IPS-18c (cell line): Measurements from ENCODE around the gene TUBA8.
"Not testable (repeated sequence)": the region's sequence is repeated elsewhere in the genome, so short reads cannot be mapped to it uniquely, and the experiment has no call there.

Experiments
- H3K4me3 ChIP-seq: 2 replicates; pipeline ENCODE4 v1.7.0; 2013; ENCODE audit warnings: low read depth, mild to moderate bottlenecking, low read length, moderate library complexity; ENCODE audit not compliant: insufficient read depth
- H3K9me3 ChIP-seq: one replicate; pipeline ENCODE4 v1.6.1; 2013; ENCODE audit warnings: mild to moderate bottlenecking, low read length, moderate library complexity; ENCODE audit not compliant: control insufficient read depth, insufficient read depth

TUBA8 gene

DNA sequence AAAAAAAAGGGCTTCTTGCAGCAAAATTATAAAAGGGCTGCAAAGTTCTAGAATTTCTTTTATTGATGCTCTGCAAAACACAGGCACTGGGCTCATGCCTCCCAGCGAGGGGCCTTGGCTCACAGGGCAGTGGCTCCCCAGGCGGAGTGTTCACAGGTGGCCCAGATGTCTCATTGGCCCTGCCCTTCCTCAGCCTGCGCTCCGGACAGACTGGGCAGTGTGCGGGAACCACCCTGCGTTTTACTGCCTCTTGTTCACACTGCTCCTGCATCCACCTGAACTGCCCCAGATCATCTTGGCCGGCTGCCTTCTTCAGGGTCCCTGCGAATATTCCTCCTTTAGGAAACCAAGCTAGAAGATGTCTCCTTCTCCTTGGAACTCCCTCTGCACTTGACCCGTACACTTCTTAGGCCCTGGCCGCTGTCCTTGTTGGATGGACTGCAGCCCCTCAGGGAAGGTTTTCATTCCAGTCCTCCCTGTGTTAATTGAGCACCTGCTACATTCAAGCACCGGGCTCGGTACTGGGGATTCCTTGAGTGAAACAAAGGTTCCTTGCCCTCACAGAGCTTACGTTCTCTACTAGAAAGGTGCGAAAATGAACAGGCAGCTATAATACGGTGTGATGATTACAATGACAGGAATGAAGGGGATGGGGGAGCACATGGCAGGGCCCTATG, 4.5 kb downstream of the TUBA8 start:
- Histone ChIP-seq H3K4me3 (no peak overlapping the region), H3K9me3 (peaks cover 2% of the 10 kb centered on the region)

DNA sequence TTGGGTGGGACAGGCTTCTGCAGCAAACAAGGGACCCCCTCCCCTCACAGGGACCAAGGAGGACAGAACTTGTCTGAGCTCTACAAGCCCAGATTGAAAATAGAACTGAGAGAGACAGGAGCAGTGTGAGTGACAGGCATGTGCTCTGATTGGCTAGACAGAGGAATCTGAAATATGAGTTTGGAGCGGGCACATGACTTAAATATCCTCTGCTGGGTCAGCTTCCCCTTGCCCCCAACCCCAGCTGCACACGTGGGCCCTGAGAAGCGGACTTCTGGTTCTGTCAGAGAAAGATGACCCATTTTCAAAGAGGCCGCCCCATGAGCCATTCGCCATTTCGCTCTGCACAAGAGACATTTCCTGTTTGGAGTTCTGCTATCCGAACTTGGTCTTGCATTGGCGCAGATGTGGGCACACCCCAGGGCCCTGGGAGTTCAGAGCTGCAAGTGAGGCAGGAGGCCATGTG, 5.3 kb downstream of the TUBA8 start:
- Histone ChIP-seq H3K9me3 (peaks cover 2% of the 10 kb centered on the region), H3K4me3 (no peak overlapping the region)

DNA sequence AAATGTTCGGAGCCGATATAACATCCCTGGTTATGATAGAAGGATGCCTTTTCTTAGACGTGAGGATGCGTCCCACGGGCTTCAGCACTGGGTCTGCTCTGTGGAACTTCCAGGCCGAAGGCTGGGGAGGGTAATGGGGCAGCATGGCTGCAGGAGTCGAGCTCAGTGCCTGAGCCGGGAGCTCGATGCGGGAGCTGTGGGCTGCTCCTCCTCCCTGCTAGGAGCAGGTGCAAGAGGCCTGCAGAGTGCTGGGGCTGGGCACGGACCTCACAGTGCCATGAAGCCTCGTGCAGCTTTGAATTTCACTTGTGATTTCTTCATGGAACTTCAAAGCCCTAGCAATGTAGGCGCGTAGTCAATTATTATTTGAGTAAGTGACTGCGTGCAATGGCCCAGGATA, 6.0 kb downstream of the TUBA8 start:
- Histone ChIP-seq H3K4me3 (no peak overlapping the region), H3K9me3 (peaks cover 2% of the 10 kb centered on the region)

DNA sequence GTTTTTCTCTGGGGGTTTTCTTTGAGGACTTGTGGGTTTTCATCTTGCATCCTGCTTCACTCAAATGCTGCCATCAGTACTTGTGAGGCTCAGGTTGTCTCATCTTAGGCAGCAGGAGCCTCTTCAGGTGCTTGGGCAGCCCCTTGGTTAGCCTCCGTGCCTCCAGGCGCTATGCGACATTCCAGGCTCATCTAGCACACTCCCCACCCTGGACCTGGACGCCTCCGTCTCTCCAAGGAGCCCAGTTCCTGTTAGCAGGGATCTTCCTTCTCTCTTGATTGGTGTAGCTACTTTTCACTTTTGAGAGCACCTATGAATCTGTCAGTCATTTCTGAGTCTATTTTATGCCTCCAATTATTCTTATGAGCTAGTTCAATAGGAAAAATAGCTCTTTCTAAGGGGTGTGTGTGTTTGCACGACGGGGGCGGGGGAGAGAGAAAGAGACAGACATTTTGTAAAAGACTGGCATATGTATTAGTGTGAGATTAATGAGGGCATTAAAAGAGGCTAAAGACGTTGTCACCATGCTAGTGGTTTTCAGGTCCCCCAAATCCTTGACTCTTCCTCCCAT, 7.8 kb downstream of the TUBA8 start:
- peaks cover 2% of the 10 kb centered on the region for H3K9me3 ChIP-seq
- no peak overlapping the region for H3K4me3 ChIP-seq

DNA sequence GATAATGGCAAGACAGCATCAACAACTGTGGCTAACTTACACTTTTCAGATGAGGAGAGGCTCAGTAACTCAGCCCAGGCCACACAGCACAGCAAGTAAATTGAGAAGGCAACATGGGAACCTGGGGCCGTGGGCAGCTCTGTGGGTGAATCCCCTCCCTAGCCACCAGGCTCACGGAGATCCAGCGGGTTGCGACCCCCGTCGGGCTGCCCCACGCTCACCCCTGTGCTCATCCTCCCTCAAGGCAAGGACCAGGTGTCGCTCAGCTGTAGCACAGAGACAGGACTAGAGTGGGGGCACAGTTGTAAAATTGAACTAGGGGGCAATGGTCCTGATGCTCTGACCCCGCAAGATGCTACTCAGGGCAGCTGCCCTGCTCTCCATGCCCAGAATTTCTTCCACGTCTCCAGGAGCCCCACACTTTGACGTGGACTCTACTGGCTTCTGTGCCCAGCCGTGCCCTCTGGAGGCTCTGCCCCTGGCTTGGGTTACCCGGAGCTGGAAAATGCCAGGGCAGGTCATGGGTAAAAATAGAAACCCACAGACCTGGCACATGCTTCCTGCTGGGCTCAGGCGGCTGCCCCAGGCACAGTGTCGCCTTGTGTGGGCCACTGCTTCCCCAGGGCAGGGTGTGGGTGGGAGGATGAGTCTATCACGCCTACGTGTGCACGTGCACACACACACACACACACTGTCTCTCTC, 9.0 kb downstream of the TUBA8 start:
- peaks cover 2% of the 10 kb centered on the region for H3K9me3 ChIP-seq

DNA sequence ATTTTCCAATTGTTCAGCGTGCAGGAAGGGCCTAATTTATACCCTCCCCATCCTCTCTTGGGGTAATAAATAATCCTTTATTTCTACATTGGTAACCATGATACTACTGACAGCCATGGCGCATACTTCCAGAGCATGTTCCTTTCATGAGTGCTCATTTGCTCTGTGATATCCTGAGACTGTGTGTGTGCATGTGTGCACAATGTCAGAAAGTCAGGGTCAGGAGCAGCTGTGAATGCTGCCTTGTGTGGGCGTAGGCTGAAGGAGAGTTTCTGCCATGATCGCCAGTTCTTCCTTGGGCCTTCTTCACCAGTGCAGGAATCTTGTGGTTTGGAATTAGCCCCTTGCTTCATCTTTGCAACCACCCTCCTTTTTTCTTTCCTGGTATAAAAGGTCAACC, 10.2 kb downstream of the TUBA8 start:
- no peak overlapping the region for H3K4me3 ChIP-seq
- H3K9me3 ChIP-seq = peaks cover 2% of the 10 kb centered on the region

More for the DNA sequence above, 9.0 kb downstream of the TUBA8 start:
- no peak overlapping the region for H3K4me3 ChIP-seq

DNA sequence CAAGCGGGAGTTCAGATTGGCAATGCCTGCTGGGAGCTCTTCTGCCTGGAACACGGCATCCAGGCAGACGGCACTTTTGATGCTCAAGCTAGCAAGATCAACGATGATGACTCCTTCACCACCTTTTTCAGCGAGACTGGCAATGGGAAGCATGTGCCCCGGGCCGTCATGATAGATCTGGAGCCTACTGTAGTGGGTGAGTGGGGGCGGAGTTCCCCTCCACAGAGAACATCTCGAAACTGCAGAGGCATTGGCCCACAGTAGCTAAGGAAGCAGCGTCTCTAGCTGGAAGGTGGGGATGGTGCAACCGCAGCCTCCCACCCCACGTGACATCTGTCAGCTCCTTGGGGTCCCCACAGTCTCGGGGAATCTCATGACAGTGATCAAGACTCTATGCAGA, 10.9 kb downstream of the TUBA8 start:
- H3K9me3 ChIP-seq = peaks cover 2% of the 10 kb centered on the region
- no peak overlapping the region; the same call in 1 of the 2 replicates for H3K4me3 ChIP-seq

DNA sequence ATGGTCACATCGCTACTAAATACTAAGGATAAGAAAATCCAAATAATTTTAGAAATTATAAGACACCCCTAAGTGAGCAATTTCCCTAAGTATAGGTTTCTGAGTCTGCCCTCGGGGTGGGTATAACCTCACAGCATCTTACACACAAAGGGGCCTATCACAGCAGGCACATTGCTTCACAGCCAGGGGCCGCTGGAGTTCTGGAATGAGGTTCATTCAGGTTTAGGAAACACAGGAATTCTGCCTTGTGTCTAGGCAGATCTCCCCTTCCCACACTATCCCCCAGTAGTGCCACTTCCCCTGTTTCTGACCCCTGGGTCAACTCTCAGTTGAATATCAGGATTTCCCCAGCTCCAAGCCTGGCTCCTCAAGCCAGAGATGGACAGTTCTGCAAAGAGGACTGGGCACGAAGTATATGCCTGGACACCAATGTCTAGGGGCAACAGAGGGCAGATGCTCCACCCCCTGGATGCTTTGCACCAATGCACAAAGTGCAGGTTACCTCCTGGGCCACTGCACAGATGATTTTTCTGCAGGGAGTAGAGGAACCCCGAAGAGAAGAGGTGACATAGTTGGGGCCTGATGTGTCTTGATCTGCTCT, 11.4 kb downstream of the TUBA8 start:
- Histone ChIP-seq H3K9me3 (peaks cover 2% of the 10 kb centered on the region), H3K4me3 (no peak overlapping the region)

DNA sequence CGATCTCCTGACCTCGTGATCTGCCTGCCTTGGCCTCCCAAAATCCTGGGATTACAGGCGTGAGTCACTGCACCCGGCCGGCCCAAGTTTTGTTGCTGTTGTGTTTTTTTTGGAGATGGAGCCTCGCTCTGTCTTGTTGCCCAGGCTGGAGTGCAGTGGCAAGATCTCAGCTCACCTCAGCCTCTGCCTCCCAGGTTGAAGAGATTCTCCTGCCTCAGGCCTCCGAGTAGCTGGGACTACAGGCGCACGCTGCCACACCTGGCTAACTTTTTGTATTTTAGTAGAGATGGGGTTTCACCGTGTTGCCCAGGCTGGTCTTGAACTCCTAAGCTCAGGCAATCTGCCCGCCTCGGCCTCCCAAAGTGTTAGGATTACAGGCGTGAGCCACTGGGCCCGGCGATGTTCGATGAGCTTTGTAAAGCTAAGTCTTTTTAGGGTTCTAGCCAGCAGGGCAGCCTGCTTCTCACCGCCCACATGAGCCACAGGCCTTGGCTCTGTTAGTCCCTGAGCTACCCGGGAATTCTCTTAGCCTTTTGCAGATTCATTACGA, 12.9 kb downstream of the TUBA8 start:
- H3K4me3 ChIP-seq, H3K9me3 ChIP-seq: not testable (repeated sequence)

DNA sequence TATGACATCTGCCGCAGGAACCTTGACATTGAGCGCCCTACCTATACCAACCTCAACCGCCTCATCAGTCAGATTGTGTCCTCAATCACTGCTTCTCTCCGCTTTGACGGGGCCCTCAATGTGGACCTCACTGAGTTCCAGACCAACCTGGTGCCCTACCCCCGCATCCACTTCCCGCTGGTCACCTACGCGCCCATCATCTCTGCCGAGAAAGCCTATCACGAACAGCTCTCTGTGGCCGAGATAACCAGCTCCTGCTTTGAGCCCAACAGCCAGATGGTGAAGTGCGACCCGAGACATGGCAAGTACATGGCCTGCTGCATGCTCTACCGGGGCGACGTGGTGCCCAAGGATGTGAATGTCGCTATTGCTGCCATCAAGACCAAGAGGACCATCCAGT, 16.0 kb downstream of the TUBA8 start:
- no peak overlapping the region for H3K4me3 ChIP-seq
- H3K9me3 ChIP-seq = no peaks in the 10 kb centered on the region

DNA sequence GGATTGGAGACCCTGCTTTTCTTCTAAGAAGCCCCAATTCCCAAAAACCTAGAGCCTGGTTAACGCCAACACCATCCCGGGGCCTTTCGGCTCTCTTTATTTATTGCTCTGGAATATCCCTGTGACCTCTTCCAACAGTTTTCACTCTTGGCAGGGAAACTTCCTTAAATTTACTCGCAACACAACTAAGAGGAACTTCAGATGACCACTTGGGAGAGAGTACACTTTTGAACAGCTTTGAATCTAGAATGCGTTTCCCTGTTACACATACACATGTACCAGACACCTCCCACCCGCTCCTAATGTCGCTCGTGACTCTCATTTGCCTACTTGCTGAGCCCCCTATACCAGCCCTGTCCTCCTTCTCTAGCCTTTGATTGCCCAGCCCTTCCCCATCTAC, 19.4 kb downstream of the TUBA8 start:
- Histone ChIP-seq H3K9me3 (no peaks in the 10 kb centered on the region), H3K4me3 (no peak overlapping the region)

DNA sequence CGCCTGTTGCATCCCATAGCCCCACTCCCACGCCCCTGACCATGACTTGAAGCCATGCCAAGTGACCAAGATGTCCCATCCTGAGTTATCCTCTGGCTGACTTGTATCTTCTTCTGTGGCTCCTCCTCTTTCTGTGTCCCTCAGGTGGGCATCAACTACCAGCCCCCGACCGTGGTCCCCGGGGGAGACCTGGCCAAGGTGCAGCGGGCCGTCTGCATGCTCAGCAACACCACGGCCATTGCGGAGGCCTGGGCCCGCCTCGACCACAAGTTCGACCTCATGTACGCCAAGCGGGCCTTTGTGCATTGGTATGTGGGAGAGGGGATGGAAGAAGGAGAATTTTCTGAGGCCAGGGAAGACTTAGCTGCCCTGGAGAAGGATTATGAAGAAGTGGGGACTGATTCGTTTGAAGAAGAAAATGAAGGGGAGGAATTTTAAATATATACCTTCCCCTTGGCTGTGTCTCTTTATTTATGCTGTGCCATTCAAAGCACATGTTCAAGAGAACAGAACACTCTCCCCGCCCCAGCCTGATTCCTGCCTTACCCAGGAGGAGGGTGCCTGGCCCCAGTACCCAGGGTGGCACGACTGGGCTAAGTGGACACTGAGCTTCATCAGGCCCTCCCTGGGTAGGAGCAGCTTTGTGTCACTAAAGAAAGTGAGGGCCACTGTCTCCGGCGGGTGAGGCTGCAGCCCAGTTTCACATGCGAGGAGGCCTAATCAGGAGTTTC, 20.3 kb downstream of the TUBA8 start:
- no peak overlapping the region for H3K4me3 ChIP-seq
- no peaks in the 10 kb centered on the region for H3K9me3 ChIP-seq

DNA sequence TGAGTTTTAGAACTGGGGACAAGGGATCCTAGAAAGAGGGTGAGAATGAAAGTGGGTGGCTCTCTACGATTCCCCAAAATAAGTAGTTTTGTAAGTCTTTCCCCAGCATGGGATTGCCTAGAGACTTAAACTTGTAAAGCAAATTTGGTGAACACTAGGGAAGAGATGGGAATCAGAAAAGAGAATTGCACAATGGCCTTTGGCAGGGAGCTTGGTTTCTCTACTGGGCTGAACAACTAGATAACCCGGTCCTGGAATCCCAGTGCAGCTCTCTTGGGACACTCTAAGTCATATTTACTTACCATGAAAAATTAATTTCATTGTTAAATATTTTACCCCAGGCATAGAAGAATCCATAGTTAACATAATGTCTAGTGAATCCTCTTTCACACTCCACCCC, 22.8 kb downstream of the TUBA8 start:
- H3K4me3 ChIP-seq = no peak overlapping the region
- H3K9me3 ChIP-seq = no peaks in the 10 kb centered on the region

DNA sequence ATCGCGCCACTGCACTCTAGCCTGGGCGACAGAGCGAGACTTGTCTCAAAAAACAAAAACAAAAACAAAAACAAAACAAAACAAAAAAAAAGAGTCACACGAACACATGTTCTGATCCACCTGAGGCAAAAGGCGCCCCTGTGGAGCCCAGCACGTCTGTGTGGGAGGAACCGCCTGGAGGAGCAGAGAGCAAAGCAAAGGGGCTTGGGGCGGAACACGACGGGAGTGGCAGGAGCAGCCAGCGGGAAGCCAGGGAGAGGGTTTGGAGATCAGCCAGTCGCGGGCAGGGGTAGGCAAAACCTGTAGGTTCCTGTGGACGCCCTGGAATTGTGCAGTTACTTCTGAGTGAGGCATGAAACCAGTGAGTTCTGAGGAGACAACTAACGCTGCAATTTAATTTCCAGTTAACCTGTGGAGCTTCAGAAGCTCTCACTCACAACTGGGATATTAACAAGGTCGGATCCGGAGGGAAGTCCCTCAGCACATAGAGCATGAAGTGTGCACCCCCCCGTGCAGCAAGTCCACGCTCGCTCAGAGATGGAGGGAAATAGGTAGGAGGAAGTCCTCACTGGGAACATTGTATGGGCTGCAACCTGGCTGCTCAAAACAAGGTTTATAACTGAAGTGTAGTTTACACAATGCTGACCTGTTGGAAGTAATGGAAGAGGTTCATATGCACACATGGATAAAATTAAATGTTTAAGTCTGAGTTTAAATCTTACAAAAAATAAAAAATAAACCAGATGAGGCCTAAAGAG, 26.1 kb downstream of the TUBA8 start:
- H3K4me3 ChIP-seq = no peak overlapping the region
- H3K9me3 ChIP-seq = no peaks in the 10 kb centered on the region

DNA sequence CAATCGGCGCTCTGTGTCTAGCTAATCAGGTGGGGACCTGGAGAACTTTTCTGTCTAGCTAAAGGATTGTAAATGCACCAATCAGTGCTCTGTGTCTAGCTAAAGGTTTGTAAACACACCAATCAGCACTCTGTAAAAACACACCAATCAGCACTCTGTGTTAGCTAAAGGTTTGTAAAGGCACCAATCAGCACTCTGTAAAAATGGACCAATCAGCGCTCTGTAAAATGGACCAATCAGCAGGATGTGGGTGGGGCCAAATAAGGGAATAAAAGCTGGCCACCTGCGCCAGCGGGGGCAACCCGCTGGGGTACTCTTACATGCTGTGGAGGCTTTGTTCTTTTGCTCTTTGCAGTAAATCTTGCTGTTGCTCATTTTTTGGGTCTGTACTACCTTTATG, 30.4 kb downstream of the TUBA8 start:
- not testable (repeated sequence) for H3K4me3 ChIP-seq, H3K9me3 ChIP-seq

DNA sequence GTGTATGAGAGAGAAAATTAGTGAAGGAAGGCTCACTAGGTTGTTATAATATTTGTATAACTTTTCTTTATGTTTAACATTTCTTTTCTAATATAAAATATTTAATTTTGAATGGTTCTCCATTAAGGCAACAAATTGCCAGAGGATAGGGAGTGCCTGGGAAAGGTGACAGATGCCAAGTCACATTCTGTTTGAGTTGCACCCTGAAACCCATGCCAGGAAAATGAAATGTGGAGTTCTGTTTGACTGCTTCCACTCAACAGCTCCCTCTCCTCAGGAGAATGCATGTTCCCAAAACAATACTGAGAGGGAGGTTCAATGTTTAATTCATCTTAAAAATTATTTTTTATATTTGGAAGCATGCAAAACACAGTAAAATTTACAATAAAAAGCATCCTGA, 33.5 kb downstream of the TUBA8 start:
- no peak overlapping the region for H3K4me3 ChIP-seq
- no peaks in the 10 kb centered on the region for H3K9me3 ChIP-seq
